Lung microvascular endothelial cell (primary cell): ENCODE measurements around the gene KCNE2. TPM values are rescaled to one million over a fixed set of nuclear protein-coding genes. Genes with fewer than 3 reads are reported as not detected.
"Not testable (repeated sequence)": the region's sequence is repeated elsewhere in the genome, so short reads cannot be mapped to it uniquely, and the experiment has no call there.

Experiments used
- DNase-seq, 2 donors: peaks; one replicate each; pipeline versions ENCODE4 v3.0.0 to v3.0.0-alpha.2; 2010; ENCODE audit warnings: low read depth in 2 of 2
- total RNA-seq: library from RNA; depleted of rRNA; stranded (reverse); fragments of >200 nt; gene quantifications from 2 replicates; pipeline ENCODE4 v1.2.1, GENCODE V29; 2014

The KCNE2 gene
- total RNA-seq, 1 donor from 2014 or later, result not detected

GRCh38 chr21:34353182-34353581 lies 10.6 kb upstream of the KCNE2 start:
- no peak for DNase-seq

GRCh38 chr21:34354836-34355235 lies 9.0 kb upstream of the KCNE2 start:
- DNase-seq, result no peak

- DNase-seq, result no peak
Measured at GRCh38 chr21:34355570-34355969, 8.2 kb upstream of the KCNE2 start.

GRCh38 chr21:34357889-34358288 lies 5.9 kb upstream of the KCNE2 start:
- no peak for DNase-seq

GRCh38 chr21:34358866-34359265 lies 4.9 kb upstream of the KCNE2 start:
- no peak for DNase-seq

GRCh38 chr21:34360488-34361241 lies 3.1 kb upstream of the KCNE2 start:
- DNase-seq, result no peak

GRCh38 chr21:34362136-34362444 lies 1.7 kb upstream of the KCNE2 start:
- no peak for DNase-seq

- no peak for DNase-seq
Measured at GRCh38 chr21:34362670-34363069, 1.1 kb upstream of the KCNE2 start.

GRCh38 chr21:34364921-34365320 lies 1.1 kb downstream of the KCNE2 start:
- no peak for DNase-seq

GRCh38 chr21:34365809-34366208 lies 2.0 kb downstream of the KCNE2 start:
- no peak for DNase-seq

- peak; percentile 62 to 63 for DNase-seq
Measured at GRCh38 chr21:34367320-34367935, 3.6 kb downstream of the KCNE2 start.

GRCh38 chr21:34369741-34370140 lies 5.9 kb downstream of the KCNE2 start:
- DNase-seq, result no peak

- DNase-seq, result no peak
Measured at GRCh38 chr21:34372321-34372720, 8.5 kb downstream of the KCNE2 start.

GRCh38 chr21:34374462-34374861 lies 10.7 kb downstream of the KCNE2 start:
- DNase-seq, result not testable (repeated sequence)

- DNase-seq, result not testable (repeated sequence)
Measured at GRCh38 chr21:34374940-34375618, 11.3 kb downstream of the KCNE2 start, which contains the start of gene SMIM11. Gene SMIM11, plus strand, starts transcription at chr21:34375507. Its CDS starts 3,998 bp downstream, at chr21:34379505.

GRCh38 chr21:34375619-34375972 lies 11.8 kb downstream of the KCNE2 start:
- not testable (repeated sequence) for DNase-seq

GRCh38 chr21:34383138-34383537 lies 19.3 kb downstream of the KCNE2 start:
- DNase-seq, result not testable (repeated sequence)

- not testable (repeated sequence) for DNase-seq
Measured at GRCh38 chr21:34383724-34384415, 20.1 kb downstream of the KCNE2 start.

GRCh38 chr21:34400522-34400921 lies 36.7 kb downstream of the KCNE2 start:
- not testable (repeated sequence) for DNase-seq

- DNase-seq, result not testable (repeated sequence)
Measured at GRCh38 chr21:34404742-34405141, 40.9 kb downstream of the KCNE2 start.

GRCh38 chr21:34405686-34406085 lies 41.9 kb downstream of the KCNE2 start:
- not testable (repeated sequence) for DNase-seq

- DNase-seq, result not testable (repeated sequence)
Measured at GRCh38 chr21:34406102-34406501, 42.3 kb downstream of the KCNE2 start.
